HEK293 (cell line): ENCODE results near the gene RPS19BP1.

Source experiments
- CTCF ChIA-PET: fragments of 350-600 bp; formaldehyde crosslinking; extraction: SDS; loops from one replicate; lab custom pipeline; 2021; ENCODE audit warnings: antibody characterized with exemption; lab: Yijun Ruan, JAX
- POLR2A ChIA-PET: fragments of 300-600 bp; formaldehyde crosslinking; extraction: SDS; loops from one replicate; lab custom pipeline; 2020; ENCODE audit warnings: antibody characterized with exemption, inconsistent platforms; lab: Yijun Ruan, JAX
- H3K27ac ChIP-seq: fragments of 200-500 bp; sonication (Bioruptor generic); 2 replicates; pipeline ENCODE4 v1.5.1; 2014; ENCODE audit warnings: low read depth, low read length, control low read depth, inconsistent platforms; ENCODE audit errors: extremely low read depth
- H3K36me3 ChIP-seq, 2 experiments: fragments of 200-500 bp in 1 of 2; sonication (Bioruptor generic) in 1 of 2; 1 replicate in 1 of 2; 2 replicates in 1 of 2; pipeline ENCODE4 v1.5.1; 2014 to 2017; ENCODE audit warnings: inconsistent platforms in 2 of 2, low read length in 2 of 2; ENCODE audit not compliant: control insufficient read depth in 2 of 2, insufficient read depth in 1 of 2
- H3K4me1 ChIP-seq: fragments of 200-500 bp; sonication (Bioruptor generic); 2 replicates; pipeline ENCODE4 v1.5.1; 2014; ENCODE audit warnings: mild to moderate bottlenecking, low read length, inconsistent platforms; ENCODE audit not compliant: control insufficient read depth, insufficient read depth
- H3K4me3 ChIP-seq: 2 replicates; pipeline ENCODE4 v1.5.1; 2011; ENCODE audit warnings: low read depth, mild to moderate bottlenecking, control low read depth, low read length, moderate library complexity
- H3K9me3 ChIP-seq: fragments of 200-500 bp; sonication (Bioruptor generic); 2 replicates; pipeline ENCODE4 v1.5.1; 2014; ENCODE audit warnings: low read depth, low read length, inconsistent platforms; ENCODE audit not compliant: control insufficient read depth, insufficient read depth
- EGR2 ChIP-seq: fragments of 450-650 bp; formaldehyde crosslinking; IDR thresholded peaks from 2 replicates; pipeline ENCODE4 v1.5.1; 2016; ENCODE audit warnings: low read depth, missing biosample characterization, missing genetic modification characterization
- ELK4 ChIP-seq: IDR thresholded peaks from 2 replicates; pipeline ENCODE4 v1.6.1; 2011; ENCODE audit warnings: mild to moderate bottlenecking, low read depth, low read length, borderline replicate concordance
- HOXD13 ChIP-seq: sonication (generic); formaldehyde crosslinking; IDR thresholded peaks from 2 replicates; pipeline ENCODE4 v1.8.0; 2022; ENCODE audit warnings: missing genetic modification reagents, borderline replicate concordance
- MEIS1 ChIP-seq: sonication (generic); formaldehyde crosslinking; IDR thresholded peaks from 2 replicates; pipeline ENCODE4 v1.8.1; 2022; ENCODE audit warnings: missing genetic modification reagents, mild to moderate bottlenecking, borderline replicate concordance
- OSR2 ChIP-seq: fragments of 450-650 bp; formaldehyde crosslinking; IDR thresholded peaks from 2 replicates; pipeline ENCODE4 v1.5.1; 2016; ENCODE audit warnings: missing biosample characterization, missing genetic modification characterization
- SALL2 ChIP-seq: fragments of 450-650 bp; formaldehyde crosslinking; IDR thresholded peaks from 2 replicates; pipeline ENCODE4 v1.5.0; 2017; ENCODE audit warnings: missing biosample characterization, mild to moderate bottlenecking, missing genetic modification characterization, borderline replicate concordance
- ZNF155 ChIP-seq: fragments of 450-650 bp; formaldehyde crosslinking; IDR thresholded peaks from 2 replicates; pipeline ENCODE4 v1.5.1; 2016; ENCODE audit warnings: missing biosample characterization, missing genetic modification characterization
- ZNF26 ChIP-seq: fragments of 450-650 bp; formaldehyde crosslinking; IDR thresholded peaks from 2 replicates; pipeline ENCODE4 v1.5.1; 2016; ENCODE audit warnings: missing biosample characterization, missing genetic modification characterization
- ZNF335 ChIP-seq: fragments of 450-650 bp; formaldehyde crosslinking; conservative IDR thresholded peaks from 2 replicates; pipeline ENCODE4 v1.5.1; 2016; ENCODE audit warnings: missing biosample characterization, missing genetic modification characterization
- ZNF394 ChIP-seq: fragments of 450-650 bp; formaldehyde crosslinking; IDR thresholded peaks from 2 replicates; pipeline ENCODE4 v1.5.1; 2016; ENCODE audit warnings: missing biosample characterization, missing genetic modification characterization, mild to moderate bottlenecking, moderate library complexity, borderline replicate concordance
- ZNF426 ChIP-seq: fragments of 450-650 bp; formaldehyde crosslinking; IDR thresholded peaks from 2 replicates; pipeline ENCODE4 v1.5.1; 2017; ENCODE audit warnings: missing biosample characterization, missing genetic modification characterization, mild to moderate bottlenecking, inconsistent platforms, moderate library complexity
- ZNF48 ChIP-seq: fragments of 450-650 bp; formaldehyde crosslinking; IDR thresholded peaks from 2 replicates; pipeline ENCODE4 v1.5.1; 2016; ENCODE audit warnings: missing biosample characterization, missing genetic modification characterization
- ZNF510 ChIP-seq: fragments of 450-650 bp; formaldehyde crosslinking; IDR thresholded peaks from 2 replicates; pipeline ENCODE4 v1.5.1; 2018; ENCODE audit warnings: mild to moderate bottlenecking, missing genetic modification characterization, missing biosample characterization; ENCODE audit not compliant: insufficient replicate concordance
- ZNF521 ChIP-seq: fragments of 450-650 bp; formaldehyde crosslinking; IDR thresholded peaks from 2 replicates; pipeline ENCODE4 v1.5.1; 2017; ENCODE audit warnings: missing biosample characterization, mild to moderate bottlenecking, missing genetic modification characterization
- ZNF544 ChIP-seq: fragments of 450-650 bp; formaldehyde crosslinking; IDR thresholded peaks from 2 replicates; pipeline ENCODE4 v1.5.0; 2017; ENCODE audit warnings: missing biosample characterization, missing genetic modification characterization
- ZNF548 ChIP-seq: fragments of 450-650 bp; formaldehyde crosslinking; IDR thresholded peaks from 2 replicates; pipeline ENCODE4 v1.5.1; 2016; ENCODE audit warnings: missing biosample characterization, missing genetic modification characterization
- ZNF621 ChIP-seq: fragments of 450-650 bp; formaldehyde crosslinking; IDR thresholded peaks from 2 replicates; pipeline ENCODE4 v1.5.1; 2017; ENCODE audit warnings: missing biosample characterization, missing genetic modification characterization
- ZNF670 ChIP-seq: fragments of 450-650 bp; formaldehyde crosslinking; IDR thresholded peaks from 2 replicates; pipeline ENCODE4 v1.5.1; 2016; ENCODE audit warnings: missing biosample characterization, missing genetic modification characterization, low read depth
- ZNF747 ChIP-seq: fragments of 450-650 bp; formaldehyde crosslinking; IDR thresholded peaks from 2 replicates; pipeline ENCODE4 v1.5.1; 2016; ENCODE audit warnings: missing biosample characterization, missing genetic modification characterization
- ZSCAN18 ChIP-seq: fragments of 450-650 bp; formaldehyde crosslinking; IDR thresholded peaks from 2 replicates; pipeline ENCODE4 v1.5.1; 2016; ENCODE audit warnings: missing biosample characterization, missing genetic modification characterization

Gene RPS19BP1

GRCh38 chr22:39498368-39498767 lies 34.2 kb downstream of the RPS19BP1 start:
- TF ChIP-seq ELK4 (no peak), ZNF670 (tag by site-specific recombination) (no peak)
- Histone ChIP-seq H3K4me3 (no peak overlapping the region), H3K36me3 (peaks cover 0 to under 1% of the 10 kb centered on the region in 2 experiments; a peak in 1 of 3 replicates), H3K27ac (no peak overlapping the region), H3K4me1 (peaks cover 10% of the 10 kb centered on the region), H3K9me3 (no peaks in the 10 kb centered on the region)
- POLR2A ChIA-PET, result interaction anchor here (0.9 to 2.4 kb wide), 2 partner anchors 22 to 25 kb away, joined by 3 to 13 read pairs; partner anchors contain the start of gene ATF4
- CTCF ChIA-PET, result interaction anchor here (0.6 to 10.7 kb wide), 6 partner anchors 8 to 526 kb away, joined by 3 to 380 read pairs (median 4); partner anchors contain the start of gene RPS19BP1

GRCh38 chr22:39497429-39497828 lies 35.1 kb downstream of the RPS19BP1 start:
- Histone ChIP-seq H3K4me3 (no peak overlapping the region), H3K9me3 (no peaks in the 10 kb centered on the region), H3K4me1 (peaks cover 8% of the 10 kb centered on the region), H3K36me3 (no peaks in the 10 kb centered on the region), H3K27ac (no peak overlapping the region)
- POLR2A ChIA-PET, result interaction anchor here (2.0 to 2.4 kb wide), 3 partner anchors 23 to 27 kb away, joined by 9 to 13 read pairs (median 11); partner anchors contain the start of gene ATF4
- CTCF ChIA-PET, result interaction anchor here (0.5 to 10.7 kb wide), 9 partner anchors 9 to 527 kb away, joined by 3 to 380 read pairs (median 5); partner anchors contain the start of gene RPS19BP1
- TF ChIP-seq ZNF48 (tag by site-specific recombination), result no peak
- no peak for TF ChIP-seq ZNF26
- TF ChIP-seq HOXD13 (CRISPR knock-in tag), result no peak
- no peak for TF ChIP-seq ZNF747 (tag by site-specific recombination)
- TF ChIP-seq MEIS1, result no peak
- TF ChIP-seq ZNF548 (tag by site-specific recombination), result no peak
- TF ChIP-seq SALL2 (tag by site-specific recombination), result no peak
- no peak for TF ChIP-seq EGR2
- no peak for TF ChIP-seq ZNF394 (tag by site-specific recombination)
- no peak for TF ChIP-seq ZNF510
- TF ChIP-seq ZNF155 (tag by site-specific recombination), result no peak
- TF ChIP-seq ZSCAN18 (tag by site-specific recombination), result no peak
- no peak for TF ChIP-seq ZNF621
- TF ChIP-seq ZNF544 (tag by site-specific recombination), result no peak
- no peak for TF ChIP-seq ZNF335
- TF ChIP-seq OSR2, result no peak
- no peak for TF ChIP-seq ZNF521 (tag by site-specific recombination)
- TF ChIP-seq ZNF426 (tag by site-specific recombination), result no peak
